Mesendoderm (in vitro differentiated cells): Measurements from ENCODE around the gene ROBO2.

Experiments used
- DNase-seq: peaks from one replicate; pipeline ENCODE4 v3.0.0; 2013
- H2AK5ac ChIP-seq: 2 replicates; pipeline ENCODE4 v1.6.1; 2013; ENCODE audit warnings: low read length, inconsistent platforms
- H2BK120ac ChIP-seq: 2 replicates; pipeline ENCODE4 v1.6.1; 2013; ENCODE audit warnings: low read depth, mild to moderate bottlenecking, low read length, moderate library complexity, mixed read lengths
- H2BK15ac ChIP-seq: replicated peaks from 2 replicates; pipeline ENCODE4 v1.6.1; 2013; ENCODE audit warnings: low read depth, mild to moderate bottlenecking, moderate library complexity
- H2BK5ac ChIP-seq: 2 replicates; pipeline ENCODE4 v1.6.1; 2013; ENCODE audit warnings: low read length, inconsistent platforms
- H3K18ac ChIP-seq: 2 replicates; pipeline ENCODE4 v1.6.1; 2013; ENCODE audit warnings: mild to moderate bottlenecking, low read length, mixed read lengths
- H3K23ac ChIP-seq: one replicate; pipeline ENCODE4 v1.6.1; 2013; ENCODE audit warnings: low read length
- H3K27ac ChIP-seq: 2 replicates; pipeline ENCODE4 v1.5.1; 2013; ENCODE audit warnings: low read depth, mild to moderate bottlenecking, inconsistent platforms, low read length, moderate library complexity
- H3K27me3 ChIP-seq: 2 replicates; pipeline ENCODE4 v1.6.1; 2013; ENCODE audit warnings: low read length, control low read depth, mild to moderate bottlenecking, inconsistent platforms; ENCODE audit not compliant: insufficient read depth, poor library complexity
- H3K36me3 ChIP-seq: 2 replicates; pipeline ENCODE4 v1.6.1; 2013; ENCODE audit warnings: low read length, inconsistent platforms; ENCODE audit not compliant: control insufficient read depth, insufficient read depth
- H3K4ac ChIP-seq: one replicate; pipeline ENCODE4 v1.6.1; 2013; ENCODE audit warnings: low read depth, mild to moderate bottlenecking, low read length, moderate library complexity
- H3K4me1 ChIP-seq: 2 replicates; pipeline ENCODE4 v1.6.1; 2013; ENCODE audit warnings: low read depth, low read length, inconsistent platforms; ENCODE audit not compliant: control insufficient read depth
- H3K4me2 ChIP-seq: 2 replicates; pipeline ENCODE4 v1.6.1; 2013; ENCODE audit warnings: low read length
- H3K4me3 ChIP-seq: 2 replicates; pipeline ENCODE4 v1.5.1; 2013; ENCODE audit warnings: mild to moderate bottlenecking, low read length
- H3K56ac ChIP-seq: one replicate; pipeline ENCODE4 v1.6.1; 2013; ENCODE audit warnings: low read length
- H3K79me1 ChIP-seq: 2 replicates; pipeline ENCODE4 v1.6.1; 2013; ENCODE audit warnings: low read length, inconsistent platforms
- H3K79me2 ChIP-seq: 2 replicates; pipeline ENCODE4 v1.6.1; 2013; ENCODE audit warnings: mild to moderate bottlenecking, low read length; ENCODE audit not compliant: control insufficient read depth, insufficient read depth
- H3K9ac ChIP-seq: 2 replicates; pipeline ENCODE4 v1.6.1; 2013; ENCODE audit warnings: low read length, inconsistent platforms
- H4K5ac ChIP-seq: one replicate; pipeline ENCODE4 v1.6.1; 2013; ENCODE audit warnings: low read length
- H4K8ac ChIP-seq: one replicate; pipeline ENCODE4 v1.6.1; 2013; ENCODE audit warnings: low read depth, mild to moderate bottlenecking, control low read depth, low read length, moderate library complexity
- WGBS: extraction: QIAGEN DNeasy Blood & Tissue Kit; methylation state at CpG from one replicate; pipeline ENCODE4 v1.1.7; 2013; ENCODE audit warnings: low lambda C conversion rate, missing lambda C conversion rate; ENCODE audit not compliant: insufficient coverage; ENCODE audit errors: extremely low coverage; 5-methylcytosine and 5-hydroxymethylcytosine counted together

The ROBO2 gene

DNA sequence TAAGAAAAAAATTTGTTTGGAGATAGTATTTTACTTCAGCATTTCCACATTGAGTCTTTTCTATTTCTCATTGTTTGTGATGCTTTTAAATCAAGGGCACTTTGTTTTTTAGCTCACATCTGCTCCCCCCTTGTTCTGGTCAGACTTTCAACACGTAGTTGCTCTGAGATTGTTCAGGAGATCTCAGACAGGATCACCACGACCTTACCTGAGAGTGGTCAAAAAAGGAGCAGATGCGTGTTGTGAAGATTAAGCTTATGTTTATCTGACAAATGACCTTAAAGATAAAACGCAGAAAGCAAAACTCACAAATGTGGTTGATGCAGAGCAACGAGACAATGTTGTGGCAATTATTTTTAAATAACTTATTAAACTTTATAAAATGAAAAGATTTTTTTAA is 298.3 kb downstream of the ROBO2 start:
- no peaks in the 10 kb centered on the region for H3K27me3 ChIP-seq
- H3K4me1 ChIP-seq, result no peaks in the 10 kb centered on the region
- H3K4me3 ChIP-seq, result no peak overlapping the region
- H2BK120ac ChIP-seq, result no peak overlapping the region
- WGBS, result no CpG with 5 or more reads among the region's 5 CpGs
- DNase-seq, result no peak
- H3K18ac ChIP-seq, result no peak overlapping the region
- no peaks in the 10 kb centered on the region for H3K79me1 ChIP-seq
- H2BK15ac ChIP-seq, result no peak overlapping the region
- no peaks in the 10 kb centered on the region for H3K79me2 ChIP-seq
- H2BK5ac ChIP-seq, result no peak overlapping the region
- no peak overlapping the region for H3K56ac ChIP-seq
- H3K4ac ChIP-seq, result no peak overlapping the region
- no peak overlapping the region for H3K4me2 ChIP-seq
- no peak overlapping the region for H3K27ac ChIP-seq
- H4K5ac ChIP-seq, result no peak overlapping the region
- H4K8ac ChIP-seq, result no peak overlapping the region
- H3K23ac ChIP-seq, result no peak overlapping the region
- H3K9ac ChIP-seq, result no peak overlapping the region
- no peak overlapping the region for H2AK5ac ChIP-seq
- H3K36me3 ChIP-seq, result no peaks in the 10 kb centered on the region

DNA sequence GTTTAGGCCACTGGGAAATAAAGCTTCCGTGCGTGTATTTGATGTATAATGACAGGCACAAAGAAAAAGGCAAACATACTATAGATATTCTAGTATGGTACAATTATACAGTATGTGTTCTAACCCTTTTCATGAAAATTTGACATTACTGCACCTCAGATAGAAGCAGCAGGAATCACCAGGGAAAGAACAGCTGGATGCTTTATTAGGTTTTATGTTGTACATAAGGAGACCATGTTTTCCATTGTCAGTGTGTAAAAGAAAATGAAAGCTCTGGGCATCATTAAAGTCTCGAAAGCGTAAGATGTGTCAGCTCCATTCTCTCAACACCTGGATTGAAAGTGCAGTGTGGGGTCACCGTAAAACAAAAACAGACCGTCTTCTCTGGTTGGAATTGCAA is 302.1 kb downstream of the ROBO2 start:
- no peak overlapping the region for H2BK120ac ChIP-seq
- H4K8ac ChIP-seq, result no peak overlapping the region
- H3K79me2 ChIP-seq, result no peaks in the 10 kb centered on the region
- no peak overlapping the region for H3K9ac ChIP-seq
- no peak for DNase-seq
- H3K4ac ChIP-seq, result no peak overlapping the region
- WGBS, result no CpG with 5 or more reads among the region's 6 CpGs
- H3K18ac ChIP-seq, result no peak overlapping the region
- H3K4me1 ChIP-seq, result no peaks in the 10 kb centered on the region
- no peak overlapping the region for H3K27ac ChIP-seq
- no peaks in the 10 kb centered on the region for H3K79me1 ChIP-seq
- no peak overlapping the region for H3K4me3 ChIP-seq
- H2BK15ac ChIP-seq, result no peak overlapping the region
- no peak overlapping the region for H2BK5ac ChIP-seq
- no peak overlapping the region for H4K5ac ChIP-seq
- no peak overlapping the region for H3K56ac ChIP-seq
- no peak overlapping the region for H2AK5ac ChIP-seq
- H3K4me2 ChIP-seq, result no peak overlapping the region
- H3K23ac ChIP-seq, result no peak overlapping the region
- no peaks in the 10 kb centered on the region for H3K27me3 ChIP-seq
- H3K36me3 ChIP-seq, result no peaks in the 10 kb centered on the region

DNA sequence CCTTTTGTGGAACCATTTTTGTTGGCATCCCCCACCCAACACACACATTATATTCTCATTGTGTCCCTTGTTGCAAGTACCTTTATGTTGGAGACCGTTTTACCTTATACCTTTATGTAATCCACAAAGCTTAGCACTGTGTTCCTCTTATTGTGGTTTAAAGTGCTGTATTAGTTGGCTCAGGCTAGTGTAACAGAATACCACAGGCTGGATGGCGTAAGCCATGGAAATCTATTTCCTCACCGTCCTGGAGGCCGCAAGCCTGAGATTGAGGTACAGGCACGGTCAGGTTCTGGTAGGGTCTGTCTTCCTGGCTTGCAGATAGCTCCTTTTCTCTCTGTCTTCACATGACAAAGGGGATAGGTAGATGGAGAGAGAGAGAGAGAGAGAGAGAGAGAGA is 302.8 kb downstream of the ROBO2 start:
- Histone ChIP-seq H3K4me1 (no peaks in the 10 kb centered on the region), H3K4me2 (no peak overlapping the region), H3K27ac (no peak overlapping the region), H3K79me1 (no peaks in the 10 kb centered on the region), H3K79me2 (no peaks in the 10 kb centered on the region), H2BK120ac (no peak overlapping the region), H3K4ac (no peak overlapping the region), H3K27me3 (no peaks in the 10 kb centered on the region), H3K36me3 (no peaks in the 10 kb centered on the region), H3K4me3 (no peak overlapping the region), H4K8ac (no peak overlapping the region), H4K5ac (no peak overlapping the region), H3K18ac (no peak overlapping the region), H3K56ac (no peak overlapping the region), H2BK15ac (no peak overlapping the region), H2BK5ac (no peak overlapping the region), H2AK5ac (no peak overlapping the region), H3K9ac (no peak overlapping the region), H3K23ac (no peak overlapping the region)
- DNase-seq, result no peak
- no CpG with 5 or more reads among the region's 5 CpGs for WGBS

GRCh38 chr3:77345009-77345408 is 305.1 kb downstream of the ROBO2 start:
- Histone ChIP-seq H4K5ac (no peak overlapping the region), H3K9ac (no peak overlapping the region), H3K56ac (no peak overlapping the region), H3K36me3 (no peaks in the 10 kb centered on the region), H2BK5ac (no peak overlapping the region), H3K4ac (no peak overlapping the region), H4K8ac (no peak overlapping the region), H3K4me3 (no peak overlapping the region), H2BK120ac (no peak overlapping the region), H3K79me2 (no peaks in the 10 kb centered on the region), H2BK15ac (no peak overlapping the region), H3K79me1 (no peaks in the 10 kb centered on the region), H3K4me1 (no peaks in the 10 kb centered on the region), H3K23ac (no peak overlapping the region), H3K27me3 (no peaks in the 10 kb centered on the region), H3K4me2 (no peak overlapping the region), H3K27ac (no peak overlapping the region), H3K18ac (no peak overlapping the region), H2AK5ac (no peak overlapping the region)
- WGBS, result no CpG with 5 or more reads among the region's 2 CpGs
- DNase-seq, result no peak

- no peak overlapping the region for H3K9ac ChIP-seq
- no peak overlapping the region for H3K23ac ChIP-seq
- H3K27me3 ChIP-seq, result no peaks in the 10 kb centered on the region
- DNase-seq, result peak; percentile 81
- no peak overlapping the region for H2BK5ac ChIP-seq
- no peak overlapping the region for H2BK15ac ChIP-seq
- H2AK5ac ChIP-seq, result no peak overlapping the region
- H3K36me3 ChIP-seq, result no peaks in the 10 kb centered on the region
- no peak overlapping the region for H3K18ac ChIP-seq
- no peak overlapping the region for H4K8ac ChIP-seq
- H3K56ac ChIP-seq, result no peak overlapping the region
- no peak overlapping the region for H4K5ac ChIP-seq
- H3K4ac ChIP-seq, result no peak overlapping the region
- H3K27ac ChIP-seq, result no peak overlapping the region
- no peaks in the 10 kb centered on the region for H3K4me1 ChIP-seq
- H3K4me2 ChIP-seq, result no peak overlapping the region
- no peak overlapping the region for H3K4me3 ChIP-seq
- no CpG with 5 or more reads among the region's 6 CpGs for WGBS
- H2BK120ac ChIP-seq, result no peak overlapping the region
- H3K79me2 ChIP-seq, result no peaks in the 10 kb centered on the region
- no peaks in the 10 kb centered on the region for H3K79me1 ChIP-seq
These were observed 308.5 kb downstream of the ROBO2 start for GRCh38 chr3:77348244-77348855.

DNA sequence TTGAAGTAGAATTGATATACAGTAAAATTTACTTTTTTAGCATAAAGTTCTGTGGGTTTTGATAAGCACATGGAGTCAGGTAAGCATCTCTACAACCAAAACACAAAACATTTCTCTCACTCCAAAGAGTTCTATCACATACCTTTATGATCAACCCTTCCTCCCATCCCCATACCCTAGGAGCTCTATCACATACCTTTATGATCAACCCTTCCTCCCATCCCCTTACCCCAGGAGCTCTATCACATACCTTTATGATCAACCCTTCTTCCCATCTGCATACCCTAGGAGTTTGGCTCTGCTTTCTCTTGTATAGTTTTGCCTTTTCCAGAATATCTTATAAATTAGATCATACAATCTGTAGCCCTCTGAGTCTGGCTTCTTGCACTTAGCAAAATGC is 315.1 kb downstream of the ROBO2 start:
- no peaks in the 10 kb centered on the region for H3K79me2 ChIP-seq
- no peak overlapping the region for H3K27ac ChIP-seq
- H2AK5ac ChIP-seq, result no peak overlapping the region
- no peak overlapping the region for H3K4me2 ChIP-seq
- no peak overlapping the region for H4K8ac ChIP-seq
- H3K56ac ChIP-seq, result no peak overlapping the region
- no peak for DNase-seq
- no peaks in the 10 kb centered on the region for H3K27me3 ChIP-seq
- no peak overlapping the region for H2BK15ac ChIP-seq
- no peak overlapping the region for H3K9ac ChIP-seq
- H3K23ac ChIP-seq, result no peak overlapping the region
- H3K36me3 ChIP-seq, result no peaks in the 10 kb centered on the region
- no peak overlapping the region for H3K4me3 ChIP-seq
- H2BK5ac ChIP-seq, result no peak overlapping the region
- no peak overlapping the region for H3K4ac ChIP-seq
- H3K4me1 ChIP-seq, result no peaks in the 10 kb centered on the region
- no peak overlapping the region for H3K18ac ChIP-seq
- no peaks in the 10 kb centered on the region for H3K79me1 ChIP-seq
- no peak overlapping the region for H4K5ac ChIP-seq
- no peak overlapping the region for H2BK120ac ChIP-seq
